Measurements from ENCODE around the gene RLBP1. TPM values are rescaled to one million over a fixed set of nuclear protein-coding genes. Genes with fewer than 3 reads are reported as not detected.

RLBP1 gene
- total and polyA plus RNA-seq, 2 donors (not counting 3 experiments of a cell fraction or from before 2014, with no cell fraction given): not detected

DNA sequence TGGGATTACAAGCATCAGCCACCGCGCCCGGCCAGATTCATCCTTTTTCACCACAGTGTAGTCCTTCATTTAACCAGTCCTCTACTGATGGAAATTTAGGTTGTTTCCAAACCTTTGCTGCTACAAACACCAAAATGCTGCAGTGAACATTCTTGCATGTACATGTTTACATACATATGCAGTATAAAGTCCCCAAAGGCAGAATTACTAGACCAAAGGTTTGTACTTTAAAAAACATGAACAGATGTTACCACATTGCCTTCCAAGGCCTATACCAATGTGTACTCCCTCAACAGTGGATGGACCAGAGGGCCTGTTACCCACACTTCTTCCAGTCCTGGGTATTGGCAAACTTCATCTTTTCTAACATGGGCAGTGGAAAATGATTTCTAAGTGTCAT is 51.0 kb downstream of the RLBP1 start:
- H3K27me3 ChIP-seq (ENCODE audit: control insufficient read depth in 2 of 2, insufficient read depth in 2 of 2, low read length in 2 of 2): no peaks in the 10 kb centered on the region
- H3K79me2 ChIP-seq (ENCODE audit: control insufficient read depth, insufficient read depth, low read length): no peaks in the 10 kb centered on the region
- H3K4me1 ChIP-seq (ENCODE audit: control insufficient read depth, extremely low read depth, insufficient read depth, low read length): peaks cover 41% of the 10 kb centered on the region
- no peaks in the 10 kb centered on the region for H3K36me3 ChIP-seq (ENCODE audit: control insufficient read depth in 2 of 2, extremely low read depth in 1 of 2, insufficient read depth in 2 of 2, low read length in 2 of 2)
- H3K4me3 ChIP-seq (replicated peaks in 1 of 3; ENCODE audit: insufficient read depth in 1 of 3, low read depth in 1 of 3, low read length in 3 of 3): no peak overlapping the region
- ChIA-PET CTCF (interaction anchor here (1.5 to 3.2 kb wide), 10 partner anchors 12 to 137 kb away, joined by 4 to 96 read pairs (median 16); partner anchors contain the start of gene ABHD2), POLR2A (no interaction called here)
- no peak overlapping the region for H2AFZ ChIP-seq (ENCODE audit: low read depth, low read length)
- H4K20me1 ChIP-seq (replicated peaks; ENCODE audit: control insufficient read depth, extremely low read depth, insufficient read depth, low read length): no peaks in the 10 kb centered on the region
- no peak for FAIRE-seq
- no peaks in the 10 kb centered on the region for H3K9me3 ChIP-seq (replicated peaks; ENCODE audit: control insufficient read depth, insufficient read depth, low read length)
- DNase-seq (ENCODE audit: low read depth, low spot score): no peak
- TF ChIP-seq FOS (IDR thresholded peaks at IDR 0.05; ENCODE audit: borderline replicate concordance, insufficient read depth, low read length) (no peak), JUN (IDR thresholded peaks at IDR 0.05; ENCODE audit: borderline replicate concordance, insufficient read depth, insufficient read length, low read depth) (no peak), POLR2A (IDR thresholded peaks at IDR 0.05; ENCODE audit: low read depth, low read length) (no peak), GATA2 (IDR thresholded peaks at IDR 0.05; ENCODE audit: insufficient read depth, insufficient read length, low read depth, low read length) (no peak), MYC (IDR thresholded peaks at IDR 0.05; ENCODE audit: low read depth, low read length) (no peak)
- TF ChIP-seq, protein P1, sequence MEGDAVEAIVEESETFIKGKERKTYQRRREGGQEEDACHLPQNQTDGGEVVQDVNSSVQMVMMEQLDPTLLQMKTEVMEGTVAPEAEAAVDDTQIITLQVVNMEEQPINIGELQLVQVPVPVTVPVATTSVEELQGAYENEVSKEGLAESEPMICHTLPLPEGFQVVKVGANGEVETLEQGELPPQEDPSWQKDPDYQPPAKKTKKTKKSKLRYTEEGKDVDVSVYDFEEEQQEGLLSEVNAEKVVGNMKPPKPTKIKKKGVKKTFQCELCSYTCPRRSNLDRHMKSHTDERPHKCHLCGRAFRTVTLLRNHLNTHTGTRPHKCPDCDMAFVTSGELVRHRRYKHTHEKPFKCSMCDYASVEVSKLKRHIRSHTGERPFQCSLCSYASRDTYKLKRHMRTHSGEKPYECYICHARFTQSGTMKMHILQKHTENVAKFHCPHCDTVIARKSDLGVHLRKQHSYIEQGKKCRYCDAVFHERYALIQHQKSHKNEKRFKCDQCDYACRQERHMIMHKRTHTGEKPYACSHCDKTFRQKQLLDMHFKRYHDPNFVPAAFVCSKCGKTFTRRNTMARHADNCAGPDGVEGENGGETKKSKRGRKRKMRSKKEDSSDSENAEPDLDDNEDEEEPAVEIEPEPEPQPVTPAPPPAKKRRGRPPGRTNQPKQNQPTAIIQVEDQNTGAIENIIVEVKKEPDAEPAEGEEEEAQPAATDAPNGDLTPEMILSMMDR (IDR thresholded peaks at IDR 0.05; ENCODE audit: extremely low read depth in 1 of 2, insufficient read depth in 1 of 2, low read depth in 1 of 2, low read length in 2 of 2): no peak
- H3K9me1 ChIP-seq (replicated peaks; ENCODE audit: control insufficient read depth, extremely low read depth, insufficient read depth, low read length): no peaks in the 10 kb centered on the region
- intact Hi-C loops (cut with micrococcal nuclease) (loop anchor here (10.0 kb wide), 1 partner anchor 546 kb away; the partner anchor contains the start of gene AEN), dilution Hi-C loops (cut with MboI; ENCODE audit: extremely low pct_ligation_motif_present, low sequenced_read_pairs) (loop anchor here (25.0 kb wide), 1 partner anchor 108 kb away; no protein-coding TSS in a partner anchor)
- no peak overlapping the region for H3K27ac ChIP-seq (ENCODE audit: insufficient read depth, low read depth, low read length)
- H3K4me2 ChIP-seq (ENCODE audit: insufficient read depth, low read length): no peak overlapping the region
- BruUV-seq (replicated peaks): no TSS peak
- no peak overlapping the region for H3K9ac ChIP-seq (replicated peaks; ENCODE audit: extremely low read depth, insufficient read depth, low read length)
